ENCODE results near the gene TSPAN13. TPM values are rescaled to one million over a fixed set of nuclear protein-coding genes. Genes with fewer than 3 reads are reported as not detected.

Gene TSPAN13
- not detected in 2 replicates for total RNA-seq (2014; rRNA removed; shearing (Covaris generic))

DNA sequence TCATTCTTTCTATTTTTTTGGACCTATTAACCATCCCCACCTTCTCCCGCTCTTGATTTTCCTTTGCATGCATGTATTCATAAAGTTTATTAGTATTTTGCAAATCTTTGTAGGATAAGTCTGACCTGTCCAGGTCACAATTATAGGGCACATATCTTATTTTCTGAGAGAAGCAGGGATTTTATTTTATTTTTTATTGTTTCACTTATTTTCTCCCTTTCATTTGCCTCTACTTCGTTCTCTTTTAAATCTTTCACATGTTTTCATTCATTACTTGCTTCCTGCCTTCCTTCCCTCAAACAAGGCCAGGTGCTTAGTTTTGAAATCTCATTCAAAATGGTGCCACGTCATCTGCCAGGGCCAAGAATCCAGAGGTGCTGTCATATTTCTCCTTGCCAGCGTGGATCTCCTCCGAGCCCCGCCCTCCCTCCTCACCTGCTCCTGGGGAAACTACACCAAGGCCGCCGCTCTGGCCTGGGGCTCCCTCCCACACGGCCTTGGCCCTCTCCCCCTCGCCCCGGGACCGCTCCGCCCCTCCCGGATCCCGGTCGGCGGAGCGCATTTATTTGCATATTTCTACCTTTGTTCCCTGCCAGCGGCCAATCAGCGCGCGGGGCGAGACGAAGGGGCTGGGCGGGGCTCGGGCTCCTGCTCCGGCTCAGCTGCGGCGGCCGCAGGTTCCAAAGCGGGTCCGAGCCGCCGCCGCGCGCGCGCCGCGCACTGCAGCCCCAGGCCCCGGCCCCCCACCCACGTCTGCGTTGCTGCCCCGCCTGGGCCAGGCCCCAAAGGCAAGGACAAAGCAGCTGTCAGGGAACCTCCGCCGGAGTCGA, at the start of gene TSPAN13:
TSPAN13 (plus strand) TSS at position 654 of the 830 bp plus-strand sequence. CDS start 213 bp downstream, outside the sequence.
- in situ Hi-C loops (cut with HindIII; ENCODE audit: low sequenced_read_pairs), result no loop called here
- DNase-seq (ENCODE audit: low spot score), result peak; percentile 91

DNA sequence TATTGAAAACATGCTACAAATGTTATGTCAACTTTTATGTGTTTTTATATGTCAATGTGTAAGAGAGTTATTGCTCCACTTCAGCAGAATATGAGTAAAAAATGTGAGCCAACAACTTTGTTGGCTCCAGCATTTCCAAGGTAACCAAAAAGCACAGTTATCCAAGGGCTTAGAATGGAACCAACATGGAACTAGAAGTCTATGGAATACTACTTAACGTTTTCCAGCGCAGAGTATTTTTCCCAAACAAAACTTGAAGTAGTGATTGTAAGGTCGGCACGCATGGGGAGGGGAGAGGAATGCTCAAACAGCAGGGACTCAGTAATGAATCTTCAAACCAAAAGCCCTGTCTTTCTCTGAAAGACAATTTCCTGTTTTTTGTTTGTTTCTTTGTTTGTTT, 45.0 kb upstream of the TSPAN13 start:
- no peak for DNase-seq (ENCODE audit: low spot score)
- in situ Hi-C loops (cut with HindIII; ENCODE audit: low sequenced_read_pairs), result no loop called here

DNA sequence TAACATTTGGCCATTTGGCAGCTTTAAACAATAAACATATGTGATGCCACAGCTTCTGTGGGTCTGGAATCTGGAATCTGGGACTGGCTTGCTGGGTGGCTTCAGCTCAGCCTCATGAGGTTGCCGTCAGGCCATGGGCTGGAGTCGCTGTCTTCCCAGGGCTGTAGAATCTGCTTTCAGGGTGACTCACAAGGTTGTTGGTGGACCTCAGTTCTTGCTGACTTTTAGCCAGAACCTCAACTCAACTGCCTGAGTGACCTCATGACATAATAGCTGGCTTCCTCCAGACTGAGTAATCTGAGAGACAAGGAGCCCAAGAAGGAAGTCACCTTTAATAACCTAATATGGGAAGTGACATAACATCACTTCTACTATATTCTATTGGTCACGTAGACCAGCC, 44.6 kb upstream of the TSPAN13 start:
- DNase-seq (ENCODE audit: low spot score), result no peak
- in situ Hi-C loops (cut with HindIII; ENCODE audit: low sequenced_read_pairs), result no loop called here

- DNase-seq (ENCODE audit: low spot score), result no peak
- in situ Hi-C loops (cut with HindIII; ENCODE audit: low sequenced_read_pairs), result no loop called here
Observed at GRCh38 chr7:16710651-16711050, 42.9 kb upstream of the TSPAN13 start.

GRCh38 chr7:16711730-16712129, 41.8 kb upstream of the TSPAN13 start:
- in situ Hi-C loops (cut with HindIII; ENCODE audit: low sequenced_read_pairs), result no loop called here

GRCh38 chr7:16712916-16713315, 40.6 kb upstream of the TSPAN13 start:
- in situ Hi-C loops (cut with HindIII; ENCODE audit: low sequenced_read_pairs), result no loop called here

More at GRCh38 chr7:16711730-16712129, 41.8 kb upstream of the TSPAN13 start:
- DNase-seq (ENCODE audit: low spot score), result no peak

GRCh38 chr7:16715928-16716327, 37.6 kb upstream of the TSPAN13 start:
- no peak for DNase-seq (ENCODE audit: low spot score)
- in situ Hi-C loops (cut with HindIII; ENCODE audit: low sequenced_read_pairs), result no loop called here

More at GRCh38 chr7:16712916-16713315, 40.6 kb upstream of the TSPAN13 start:
- no peak for DNase-seq (ENCODE audit: low spot score)

- no peak for DNase-seq (ENCODE audit: low spot score)
- in situ Hi-C loops (cut with HindIII; ENCODE audit: low sequenced_read_pairs), result no loop called here
Observed at GRCh38 chr7:16718111-16718656, 35.4 kb upstream of the TSPAN13 start.

DNA sequence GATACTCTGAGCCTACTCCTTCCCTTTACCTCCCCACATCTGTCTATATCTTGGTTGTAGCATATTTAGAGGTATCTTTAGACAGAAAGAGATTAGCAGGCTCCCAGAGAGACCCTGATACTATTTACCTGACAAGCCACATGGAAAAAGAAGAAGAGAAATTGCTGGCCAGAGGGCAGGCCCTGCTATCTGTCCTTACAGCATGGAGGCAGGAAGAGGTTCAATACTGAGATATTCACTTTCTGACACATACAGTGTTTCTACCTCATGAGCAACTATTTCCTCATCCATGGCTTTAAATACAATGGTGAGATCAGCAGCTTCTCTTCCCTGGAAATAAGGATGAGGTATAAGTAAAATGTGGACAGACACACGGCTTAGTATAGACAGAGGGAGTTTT, 33.9 kb upstream of the TSPAN13 start:
- no peak for DNase-seq (ENCODE audit: low spot score)
- in situ Hi-C loops (cut with HindIII; ENCODE audit: low sequenced_read_pairs), result no loop called here

- in situ Hi-C loops (cut with HindIII; ENCODE audit: low sequenced_read_pairs), result no loop called here
- no peak for DNase-seq (ENCODE audit: low spot score)
Observed at GRCh38 chr7:16721541-16721940, 32.0 kb upstream of the TSPAN13 start.

- in situ Hi-C loops (cut with HindIII; ENCODE audit: low sequenced_read_pairs), result no loop called here
- no peak for DNase-seq (ENCODE audit: low spot score)
Observed at GRCh38 chr7:16724344-16724743, 29.2 kb upstream of the TSPAN13 start.

DNA sequence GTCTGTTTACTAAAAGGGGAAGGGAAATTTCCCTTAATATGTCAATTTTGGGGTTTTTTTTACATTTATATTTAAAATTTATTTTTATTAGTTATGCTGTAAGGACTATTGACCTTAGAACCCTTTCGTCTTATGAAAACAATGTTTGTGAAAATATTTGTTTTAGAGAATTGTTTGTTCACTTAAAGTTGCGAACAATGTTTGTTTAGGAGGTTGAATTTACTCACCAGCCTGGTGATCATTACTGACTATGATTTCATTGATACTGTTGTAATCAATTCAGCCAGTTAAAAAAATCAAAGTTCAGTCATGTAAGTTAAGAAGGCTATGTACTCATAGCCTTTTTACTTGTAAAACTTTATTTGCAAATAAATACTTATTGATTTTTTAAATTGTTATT, 27.4 kb upstream of the TSPAN13 start:
- no peak for DNase-seq (ENCODE audit: low spot score)
- in situ Hi-C loops (cut with HindIII; ENCODE audit: low sequenced_read_pairs), result no loop called here

GRCh38 chr7:16727736-16728135, 25.8 kb upstream of the TSPAN13 start:
- in situ Hi-C loops (cut with HindIII; ENCODE audit: low sequenced_read_pairs), result no loop called here
- no peak for DNase-seq (ENCODE audit: low spot score)

DNA sequence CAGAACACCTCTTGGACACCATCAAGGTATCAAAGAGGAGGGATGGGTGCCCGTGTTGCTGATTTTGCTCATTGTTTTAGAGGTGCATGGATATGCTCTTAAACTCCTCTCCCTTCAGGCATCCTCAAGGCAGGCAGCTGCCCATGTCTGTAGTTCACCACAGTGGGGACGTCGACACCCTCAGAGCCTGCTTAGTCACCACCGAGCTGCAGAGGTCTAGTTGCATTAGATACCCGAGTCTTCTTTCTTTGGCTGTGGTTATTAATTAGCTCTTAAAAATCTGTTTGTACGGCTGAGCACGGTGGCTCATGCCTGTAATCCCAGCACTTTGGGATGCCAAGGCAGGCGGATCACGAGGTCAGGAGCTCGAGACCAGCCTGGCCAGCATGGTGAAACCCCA, 24.7 kb upstream of the TSPAN13 start:
- in situ Hi-C loops (cut with HindIII; ENCODE audit: low sequenced_read_pairs), result no loop called here
- DNase-seq (ENCODE audit: low spot score), result no peak

DNA sequence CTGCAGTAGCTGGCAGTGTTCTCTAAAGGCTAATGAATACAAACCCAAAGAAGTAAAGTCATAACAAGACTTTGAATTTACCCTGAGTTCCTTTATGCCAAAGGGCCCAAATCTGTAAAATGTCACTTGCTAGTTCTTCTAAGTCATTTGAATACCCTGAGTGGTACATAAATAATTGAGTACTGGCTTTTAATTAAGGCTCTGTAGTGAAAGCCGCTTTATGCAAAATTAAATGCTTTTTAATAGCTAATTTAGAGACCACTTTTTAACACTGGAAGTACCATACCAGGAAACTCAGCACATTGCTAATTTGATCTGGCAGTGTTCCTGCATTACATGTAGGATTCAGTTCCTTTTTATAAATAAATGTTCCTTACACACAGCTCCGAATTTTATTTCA, 24.0 kb upstream of the TSPAN13 start:
- in situ Hi-C loops (cut with HindIII; ENCODE audit: low sequenced_read_pairs), result no loop called here
- no peak for DNase-seq (ENCODE audit: low spot score)

DNA sequence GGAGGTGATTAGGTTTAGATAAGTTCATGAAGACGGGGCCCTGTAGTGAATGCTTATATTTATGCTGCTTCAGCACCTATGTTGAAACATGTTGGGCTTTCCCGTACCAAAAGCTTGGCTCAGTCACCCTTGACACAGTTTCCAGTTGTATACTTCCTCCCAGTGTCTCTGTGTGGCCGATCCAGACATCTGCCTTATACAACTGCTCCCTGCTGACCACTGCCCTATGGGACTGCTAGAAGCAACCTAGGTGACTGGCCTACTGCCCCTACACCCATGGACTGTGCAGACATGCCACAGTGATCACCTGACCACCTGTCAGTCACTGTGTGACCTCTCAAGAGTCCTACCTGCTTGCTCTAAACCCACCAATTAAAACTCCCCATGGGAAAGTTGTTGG, 22.6 kb upstream of the TSPAN13 start:
- DNase-seq (ENCODE audit: low spot score), result no peak
- in situ Hi-C loops (cut with HindIII; ENCODE audit: low sequenced_read_pairs), result no loop called here

DNA sequence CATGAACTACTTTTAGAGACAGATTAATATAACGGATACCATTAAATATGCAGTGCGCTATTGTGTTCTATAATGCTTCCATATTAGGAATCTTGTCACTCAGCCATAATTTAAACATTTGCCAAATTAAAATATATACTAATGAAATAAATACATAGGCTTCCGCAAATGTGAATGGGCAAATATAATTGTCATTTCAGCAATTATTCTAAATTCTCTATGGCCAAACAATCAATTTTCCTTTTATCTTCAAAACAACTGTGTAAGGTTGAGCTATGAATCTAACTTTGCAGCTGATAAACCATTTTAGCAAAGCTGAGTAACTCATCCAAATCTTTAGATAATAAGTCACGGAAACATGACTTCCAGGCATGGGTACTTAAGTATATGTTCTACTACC, 20.7 kb upstream of the TSPAN13 start:
- in situ Hi-C loops (cut with HindIII; ENCODE audit: low sequenced_read_pairs), result no loop called here
- no peak for DNase-seq (ENCODE audit: low spot score)

GRCh38 chr7:16734148-16734726, 19.3 kb upstream of the TSPAN13 start:
- no peak for DNase-seq (ENCODE audit: low spot score)
- in situ Hi-C loops (cut with HindIII; ENCODE audit: low sequenced_read_pairs), result no loop called here

- DNase-seq (ENCODE audit: low spot score), result no peak
- in situ Hi-C loops (cut with HindIII; ENCODE audit: low sequenced_read_pairs), result no loop called here
Observed at GRCh38 chr7:16735020-16735419, 18.5 kb upstream of the TSPAN13 start.

- in situ Hi-C loops (cut with HindIII; ENCODE audit: low sequenced_read_pairs), result no loop called here
- no peak for DNase-seq (ENCODE audit: low spot score)
Observed at GRCh38 chr7:16738011-16738688, 15.4 kb upstream of the TSPAN13 start.
